Jurkat, Clone E6-1 (cell line): Measurements from ENCODE around the gene CGNL1.

Experiments used
- DNase-seq: peaks from one replicate; pipeline ENCODE4 v3.0.0-alpha.2; 2011; ENCODE audit warnings: low read depth, low spot score
- H3K4me3 ChIP-seq: 2 replicates; pipeline ENCODE4 v1.5.1; 2011; ENCODE audit warnings: mild to moderate bottlenecking, low read length, control low read depth, moderate library complexity

The CGNL1 gene

DNA sequence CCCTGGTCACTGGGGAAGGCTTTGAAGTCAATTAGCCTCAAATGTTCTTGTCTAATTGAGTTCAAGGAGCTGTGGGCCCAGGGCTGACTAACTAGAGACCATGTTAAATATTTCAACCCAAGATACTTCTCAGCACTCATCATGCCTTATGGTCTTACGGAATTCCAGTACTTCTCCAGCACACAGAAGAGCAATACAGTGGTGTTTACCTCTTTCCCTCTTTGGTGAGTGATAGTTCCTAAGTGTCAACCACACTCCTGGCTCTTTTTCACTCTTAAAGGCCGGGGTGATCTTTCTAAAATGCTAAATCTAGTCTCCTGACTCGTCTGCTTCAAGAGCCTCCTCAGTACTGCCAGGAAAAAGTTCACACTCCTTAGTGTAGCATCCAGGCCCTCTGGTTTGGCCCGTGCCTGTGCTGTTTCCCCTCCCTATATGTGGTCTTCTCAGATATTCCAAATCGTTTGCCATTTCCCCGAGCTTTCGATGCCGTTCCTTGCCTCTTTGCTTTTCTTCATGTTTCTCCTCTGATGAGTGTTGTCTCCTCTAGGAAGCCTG lies 220.1 kb downstream of the CGNL1 start:
- H3K4me3 ChIP-seq: no peak overlapping the region
- no peak for DNase-seq

DNA sequence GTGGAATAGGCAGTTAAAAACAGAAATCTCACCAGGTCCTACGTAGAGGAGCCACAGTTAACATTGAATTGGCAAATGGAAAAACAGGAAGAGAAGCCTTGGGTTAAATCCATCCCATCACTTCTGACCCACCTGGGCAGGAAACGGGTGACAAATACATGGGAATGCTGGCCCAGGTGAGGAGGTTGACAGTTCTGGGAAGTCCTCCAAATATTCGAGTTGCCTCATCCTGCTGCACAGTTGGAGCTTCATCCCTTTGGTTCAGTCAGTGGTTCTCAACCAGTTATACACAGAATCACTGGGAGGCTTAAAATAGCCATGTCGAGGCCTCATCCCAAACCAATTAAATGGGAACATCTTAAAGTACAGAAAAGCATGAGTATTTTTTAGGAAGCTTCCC lies 220.7 kb downstream of the CGNL1 start:
- H3K4me3 ChIP-seq: no peak overlapping the region
- no peak for DNase-seq

DNA sequence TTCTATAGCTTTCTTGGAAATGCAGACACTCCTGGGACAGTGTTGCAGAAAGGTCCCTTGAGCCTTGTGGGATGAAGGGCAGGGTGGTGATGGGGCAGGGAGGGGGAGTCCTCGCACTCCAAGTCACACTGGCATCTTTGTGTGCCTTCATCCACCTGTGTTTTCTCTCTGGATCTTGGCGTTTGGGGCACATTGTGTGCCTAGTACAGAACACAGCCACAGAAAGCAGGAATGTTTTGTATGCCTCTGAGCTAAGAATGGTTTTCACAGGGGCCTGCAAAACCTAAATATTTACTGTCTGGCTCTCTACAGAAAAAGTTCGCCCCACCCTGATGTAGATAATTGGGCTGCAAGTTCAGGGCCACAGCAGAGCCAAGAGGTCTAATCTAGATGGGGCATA lies 221.1 kb downstream of the CGNL1 start:
- DNase-seq: no peak
- no peak overlapping the region for H3K4me3 ChIP-seq

DNA sequence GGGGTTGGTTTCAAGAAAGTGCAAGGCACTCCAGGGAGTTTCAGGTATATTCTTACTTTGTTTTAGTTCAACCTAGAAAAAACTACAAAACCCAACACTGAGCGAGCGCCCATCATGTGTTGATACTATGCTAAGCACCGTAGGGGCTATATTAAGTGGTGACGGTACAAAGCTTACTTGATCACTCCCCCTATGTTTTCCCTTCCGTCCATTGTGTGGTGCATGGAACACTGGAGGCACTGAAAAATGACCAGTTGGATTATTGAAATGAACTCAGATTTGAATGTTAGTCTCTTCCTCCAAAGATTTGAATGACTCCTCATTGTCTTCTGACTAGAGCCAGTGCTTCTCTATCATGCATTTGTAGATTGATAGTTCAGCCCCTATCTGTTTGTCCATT lies 222.0 kb downstream of the CGNL1 start:
- no peak for DNase-seq
- no peak overlapping the region for H3K4me3 ChIP-seq

DNA sequence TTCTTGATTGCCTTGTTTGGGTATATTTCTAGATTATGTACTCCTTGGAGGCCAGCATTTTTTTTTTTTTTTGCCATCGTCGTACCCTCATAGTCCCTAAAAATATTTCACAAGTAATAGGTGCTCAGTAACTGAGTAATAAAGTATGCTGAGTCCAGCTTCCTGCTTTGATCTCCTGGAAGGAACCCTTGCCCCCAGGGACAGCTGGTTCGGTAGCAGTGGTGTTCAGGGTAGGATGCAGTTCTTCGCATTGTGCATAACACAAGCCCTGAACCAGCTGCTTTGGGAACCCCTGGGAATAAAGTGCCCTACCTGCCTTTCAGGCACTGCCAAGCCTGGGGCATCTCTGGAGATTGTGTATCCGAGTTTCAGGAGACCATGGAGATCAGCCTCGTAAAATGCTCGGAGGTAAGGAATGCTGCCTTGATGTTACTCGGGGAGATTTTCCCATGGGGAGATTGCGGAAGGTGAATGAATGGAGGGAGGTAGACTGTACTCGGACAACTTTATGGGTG lies 223.0 kb downstream of the CGNL1 start:
- H3K4me3 ChIP-seq: no peak overlapping the region
- DNase-seq: no peak

DNA sequence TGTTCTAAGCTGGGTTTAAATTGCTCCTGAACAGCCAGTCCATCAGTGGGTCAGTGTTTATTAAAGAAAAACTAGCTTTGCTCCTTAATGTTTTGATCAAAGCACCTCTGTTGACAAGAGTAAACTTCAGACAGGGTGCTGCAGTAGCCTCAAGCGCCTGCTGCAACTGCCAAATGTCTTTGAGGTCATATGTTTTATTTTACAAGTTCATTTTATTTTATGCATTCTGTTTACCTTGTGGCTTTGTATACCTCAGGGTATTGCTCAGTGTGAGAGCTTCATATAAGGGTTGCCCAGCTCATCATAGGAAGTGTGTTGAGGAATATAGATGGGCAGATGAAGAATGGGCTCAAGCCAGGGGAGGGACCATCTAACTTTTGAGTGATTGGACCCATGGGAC lies 223.9 kb downstream of the CGNL1 start:
- DNase-seq: no peak
- no peak overlapping the region for H3K4me3 ChIP-seq
